GM10266 (cell line): ENCODE measurements around the gene MRO.

Experiments used
- DNase-seq: peaks from one replicate; pipeline ENCODE4 v3.0.0; 2012; ENCODE audit errors: extremely low spot score
- TF ChIP-seq, protein P1 (sequence below): IDR thresholded peaks from 2 replicates; pipeline ENCODE4 v1.5.1; 2012; ENCODE audit warnings: mild to moderate bottlenecking, low read depth; ENCODE audit not compliant: control insufficient read depth, insufficient read depth; ENCODE audit errors: missing control alignments

MRO gene

GRCh38 chr18:50806208-50806616 is 13.6 kb downstream of the MRO start:
- DNase-seq: no peak
- TF ChIP-seq, protein P1, sequence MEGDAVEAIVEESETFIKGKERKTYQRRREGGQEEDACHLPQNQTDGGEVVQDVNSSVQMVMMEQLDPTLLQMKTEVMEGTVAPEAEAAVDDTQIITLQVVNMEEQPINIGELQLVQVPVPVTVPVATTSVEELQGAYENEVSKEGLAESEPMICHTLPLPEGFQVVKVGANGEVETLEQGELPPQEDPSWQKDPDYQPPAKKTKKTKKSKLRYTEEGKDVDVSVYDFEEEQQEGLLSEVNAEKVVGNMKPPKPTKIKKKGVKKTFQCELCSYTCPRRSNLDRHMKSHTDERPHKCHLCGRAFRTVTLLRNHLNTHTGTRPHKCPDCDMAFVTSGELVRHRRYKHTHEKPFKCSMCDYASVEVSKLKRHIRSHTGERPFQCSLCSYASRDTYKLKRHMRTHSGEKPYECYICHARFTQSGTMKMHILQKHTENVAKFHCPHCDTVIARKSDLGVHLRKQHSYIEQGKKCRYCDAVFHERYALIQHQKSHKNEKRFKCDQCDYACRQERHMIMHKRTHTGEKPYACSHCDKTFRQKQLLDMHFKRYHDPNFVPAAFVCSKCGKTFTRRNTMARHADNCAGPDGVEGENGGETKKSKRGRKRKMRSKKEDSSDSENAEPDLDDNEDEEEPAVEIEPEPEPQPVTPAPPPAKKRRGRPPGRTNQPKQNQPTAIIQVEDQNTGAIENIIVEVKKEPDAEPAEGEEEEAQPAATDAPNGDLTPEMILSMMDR: no peak

DNA sequence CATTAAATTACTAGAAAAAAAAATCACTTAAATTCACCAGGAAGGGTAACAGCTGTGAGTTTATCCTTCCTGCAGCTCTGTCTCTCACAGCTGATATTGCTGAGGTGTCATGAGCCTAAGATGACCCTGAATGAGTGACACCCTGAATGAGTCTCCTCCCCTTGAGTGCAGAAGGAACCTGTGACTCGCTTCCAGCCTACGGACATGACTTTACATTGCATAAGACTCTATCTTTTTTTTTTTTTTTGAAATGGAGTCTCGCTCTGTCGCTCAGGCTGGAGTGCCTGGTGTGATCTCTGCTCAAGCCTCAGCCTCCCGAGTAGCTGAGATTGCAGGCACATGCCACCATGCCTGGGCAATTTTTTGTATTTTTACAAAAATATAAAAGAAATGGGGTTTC is 14.1 kb downstream of the MRO start:
- TF ChIP-seq, protein P1: no peak
- no peak for DNase-seq

DNA sequence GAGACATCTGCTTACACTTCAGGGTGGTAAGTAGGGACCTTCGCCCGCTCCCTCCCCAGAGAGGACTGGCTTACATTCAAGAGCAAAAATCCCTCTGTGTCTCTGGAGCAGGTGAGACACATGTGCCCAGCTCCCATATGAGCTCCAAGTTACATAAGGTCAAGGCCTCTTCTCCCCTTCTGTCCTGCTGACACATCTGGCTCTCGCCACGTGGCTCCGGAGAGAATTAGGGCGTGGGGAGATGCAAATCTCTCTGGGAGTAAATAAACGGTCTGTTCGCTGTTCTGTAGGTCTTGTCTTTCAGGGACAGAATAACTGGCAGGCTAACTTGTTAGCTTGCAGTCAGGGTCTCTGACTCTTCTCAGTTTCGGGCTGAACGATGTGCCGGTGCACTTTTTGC is 16.2 kb downstream of the MRO start:
- TF ChIP-seq, protein P1: no peak

DNA sequence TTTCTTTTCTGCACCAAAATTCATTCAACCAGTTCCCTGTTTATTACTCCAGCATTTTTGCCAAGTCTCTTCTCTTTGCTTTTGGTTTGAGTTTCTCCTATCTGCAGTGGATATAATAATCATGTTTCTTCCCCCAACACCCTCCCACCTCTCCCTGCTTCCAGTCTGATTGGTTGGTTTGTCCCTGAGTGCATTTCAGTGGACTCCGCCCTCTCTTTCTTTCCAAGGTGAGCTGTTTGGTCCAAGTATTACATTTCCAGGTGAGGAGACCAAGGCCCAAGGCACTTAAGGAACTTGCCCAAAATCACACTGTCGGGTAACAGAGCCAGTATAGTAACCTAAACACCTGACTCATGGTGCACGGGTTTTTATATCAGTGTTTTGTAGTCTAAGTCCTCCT is 17.7 kb downstream of the MRO start:
- DNase-seq: no peak

More for the DNA sequence above, 16.2 kb downstream of the MRO start:
- no peak for DNase-seq

DNA sequence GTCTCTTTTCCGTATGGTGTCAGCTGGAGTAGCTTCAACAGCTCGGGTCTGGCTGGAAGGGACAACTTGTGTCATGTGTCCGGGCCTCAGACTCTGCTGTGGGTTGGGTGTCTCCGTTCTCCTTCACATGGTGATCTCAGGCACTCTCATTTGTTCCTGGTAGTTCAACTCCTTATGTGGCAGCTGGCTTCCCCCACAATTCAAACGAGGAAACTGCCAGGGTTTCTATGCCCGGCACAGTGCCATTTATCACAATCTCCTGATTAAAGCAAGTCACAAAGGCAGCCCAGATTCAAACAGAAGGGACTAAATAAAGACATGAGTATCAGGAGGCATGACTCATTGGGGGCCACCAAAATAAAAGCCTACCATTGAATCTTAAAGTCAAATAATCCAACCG is 22.7 kb downstream of the MRO start:
- DNase-seq: no peak
- TF ChIP-seq, protein P1: no peak

More for the DNA sequence above, 17.7 kb downstream of the MRO start:
- TF ChIP-seq, protein P1: no peak

DNA sequence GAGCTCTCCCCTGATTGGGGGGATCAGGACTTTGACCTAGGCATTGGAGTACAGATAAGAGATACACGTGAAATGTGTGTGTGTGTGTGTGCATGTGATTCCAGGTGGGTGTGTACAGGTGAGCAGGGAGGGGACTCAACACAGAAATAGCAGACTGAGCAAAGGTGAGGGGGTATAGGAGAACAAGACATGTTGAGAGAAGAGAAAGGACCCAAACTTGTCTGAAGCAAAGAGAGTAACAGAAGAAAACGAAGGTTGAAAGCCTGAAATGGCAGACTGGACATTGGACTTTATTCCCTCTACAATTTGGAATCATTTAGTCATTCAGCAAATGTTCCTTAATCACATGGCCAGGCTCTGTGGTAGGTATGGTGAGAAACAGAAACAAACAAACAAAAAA is 23.3 kb downstream of the MRO start:
- TF ChIP-seq, protein P1: no peak
- DNase-seq: no peak

DNA sequence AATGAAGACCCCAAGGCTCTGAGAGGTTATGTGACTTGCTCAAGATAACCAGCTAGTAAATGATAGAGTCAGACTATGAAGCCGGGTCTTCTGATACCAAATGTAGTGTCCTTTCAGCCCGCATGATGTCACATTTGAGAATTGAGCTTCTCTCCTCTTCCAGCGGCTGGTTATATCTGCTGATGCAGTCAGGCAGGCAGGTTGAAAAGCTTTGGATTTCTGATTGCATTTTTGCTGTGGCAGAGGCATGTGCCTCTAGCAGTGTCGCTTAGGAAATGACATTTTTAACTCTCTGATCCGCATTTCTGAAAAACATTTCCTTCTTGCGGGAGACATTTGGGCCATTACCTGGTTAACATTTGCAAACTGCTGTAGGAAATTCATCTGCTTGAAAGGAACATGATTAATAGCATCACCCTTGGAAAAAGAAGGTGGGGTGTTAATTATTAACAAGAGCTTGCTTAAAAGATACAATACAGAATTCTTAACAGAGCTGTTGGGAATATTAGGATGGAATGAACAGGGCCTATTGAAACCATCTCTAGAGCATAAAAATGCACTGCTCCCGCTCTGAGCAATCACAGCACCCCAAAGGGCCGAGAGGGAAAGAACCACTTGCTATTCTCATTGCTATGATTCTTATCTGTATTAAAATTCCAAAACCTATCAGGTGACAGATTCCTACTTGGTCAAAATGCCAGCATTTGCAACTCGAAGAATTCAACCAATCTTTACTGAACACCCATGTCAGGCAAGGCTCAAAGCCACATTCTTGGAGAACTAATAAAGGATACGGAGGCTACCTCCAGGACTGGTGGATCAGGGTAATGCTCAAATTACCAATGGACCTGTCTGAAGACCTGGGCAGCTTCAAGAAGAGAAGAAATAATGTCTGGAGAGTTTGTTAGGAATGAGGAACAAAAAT is 25.9 kb downstream of the MRO start:
- TF ChIP-seq, protein P1: no peak
- no peak for DNase-seq
